Measurements from ENCODE around the gene FOXC2.
A peak's percentile ranks its signal among the peaks of the same experiment; 100 is the strongest.

FOXC2 gene

DNA sequence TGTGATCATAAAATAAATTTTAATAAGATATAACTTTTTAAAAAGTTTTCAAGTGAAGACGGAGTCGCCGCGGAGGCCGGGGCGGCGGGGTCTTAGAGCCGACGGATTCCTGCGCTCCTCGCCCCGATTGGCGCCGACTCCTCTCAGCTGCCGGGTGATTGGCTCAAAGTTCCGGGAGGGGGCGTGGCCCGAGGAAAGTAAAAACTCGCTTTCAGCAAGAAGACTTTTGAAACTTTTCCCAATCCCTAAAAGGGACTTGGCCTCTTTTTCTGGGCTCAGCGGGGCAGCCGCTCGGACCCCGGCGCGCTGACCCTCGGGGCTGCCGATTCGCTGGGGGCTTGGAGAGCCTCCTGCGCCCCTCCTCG, at the start of gene FOXC2:
FOXC2 (plus strand) TSS at position 229 of the 365 bp plus-strand sequence. CDS start 507 bp downstream, outside the sequence.
- no peak for DNase-seq (ENCODE audit: low spot score)

DNA sequence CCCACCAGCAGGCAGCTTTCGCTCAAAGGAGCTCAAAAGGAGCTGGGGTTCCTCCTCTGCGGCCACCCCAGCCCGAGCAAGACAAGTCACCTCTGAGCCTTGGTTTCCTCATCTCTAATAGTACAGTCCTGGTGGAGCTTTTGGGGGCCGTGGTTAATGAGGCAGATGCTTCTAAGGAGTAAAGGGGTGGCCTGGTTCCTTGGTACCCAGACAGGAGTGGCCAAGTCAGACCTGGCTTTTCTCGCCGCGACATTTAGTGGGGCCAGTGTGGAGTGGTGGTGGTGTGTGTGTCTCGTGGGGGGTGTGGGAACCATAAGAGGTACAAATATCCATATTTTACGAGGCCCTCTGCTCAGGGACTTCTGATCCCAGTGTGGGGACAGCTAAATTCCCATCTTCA, 49.6 kb upstream of the FOXC2 start:
- no peak for DNase-seq (ENCODE audit: low spot score)

DNA sequence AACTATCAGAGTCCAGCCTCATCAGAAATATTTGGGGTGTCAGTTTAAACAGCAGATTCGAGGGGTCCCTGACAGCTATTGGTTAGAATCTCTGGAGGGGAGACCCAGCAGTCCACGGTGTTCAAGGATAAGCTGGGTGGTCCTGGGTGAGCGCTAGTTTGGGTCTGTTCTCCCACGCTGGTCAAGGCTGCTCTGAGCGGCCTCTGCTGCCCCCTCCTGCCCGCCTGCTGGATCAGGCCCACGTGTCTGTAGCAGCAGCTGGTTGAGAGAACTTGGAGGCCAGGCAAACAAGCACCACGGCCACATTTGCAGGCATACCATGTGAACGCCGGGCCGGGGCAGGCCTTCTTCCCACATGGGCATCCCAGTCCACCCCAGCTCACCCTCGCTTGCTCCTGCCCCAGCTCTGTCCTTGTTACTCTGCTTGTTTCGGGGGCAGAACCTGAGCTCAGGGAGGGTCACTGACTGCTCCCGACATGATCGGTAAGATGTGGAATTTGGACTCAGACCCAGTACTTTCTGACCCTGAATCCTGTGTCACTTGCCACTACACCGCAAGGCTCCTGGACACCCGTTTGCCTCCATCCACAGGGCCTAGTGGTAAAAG, 48.9 kb upstream of the FOXC2 start:
- peak; percentile 55 for DNase-seq (ENCODE audit: low spot score)

DNA sequence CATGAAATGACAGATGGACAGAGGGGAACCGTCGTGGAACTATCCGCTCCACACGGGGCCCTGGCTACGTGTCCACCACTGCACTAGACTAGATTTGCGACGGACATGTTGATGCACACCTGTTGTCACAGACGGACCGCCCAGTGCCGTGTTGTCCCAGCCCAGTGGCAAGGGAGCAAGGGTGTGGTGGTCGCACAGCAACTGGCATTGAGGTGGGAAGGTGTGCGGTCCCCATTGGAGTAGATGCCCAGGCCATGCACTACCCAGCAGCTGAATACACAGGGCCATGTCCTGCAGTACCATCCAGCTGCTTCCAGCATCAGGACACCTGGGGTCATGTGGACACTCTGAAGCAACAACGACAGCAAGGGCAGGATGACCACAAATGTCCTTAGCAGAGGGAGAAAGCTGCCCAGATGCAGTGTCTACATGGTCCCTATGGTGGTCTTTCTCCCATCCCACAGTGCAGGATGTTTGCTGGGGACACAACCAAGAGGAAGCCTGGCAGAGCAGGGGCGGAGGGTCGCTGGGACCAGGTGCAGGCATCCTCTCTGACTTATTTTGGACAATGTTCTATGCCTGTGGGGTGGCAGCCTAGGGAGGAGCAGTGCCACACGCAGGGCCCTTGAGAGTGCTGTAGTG, 47.5 kb upstream of the FOXC2 start:
- DNase-seq (ENCODE audit: low spot score): no peak

DNA sequence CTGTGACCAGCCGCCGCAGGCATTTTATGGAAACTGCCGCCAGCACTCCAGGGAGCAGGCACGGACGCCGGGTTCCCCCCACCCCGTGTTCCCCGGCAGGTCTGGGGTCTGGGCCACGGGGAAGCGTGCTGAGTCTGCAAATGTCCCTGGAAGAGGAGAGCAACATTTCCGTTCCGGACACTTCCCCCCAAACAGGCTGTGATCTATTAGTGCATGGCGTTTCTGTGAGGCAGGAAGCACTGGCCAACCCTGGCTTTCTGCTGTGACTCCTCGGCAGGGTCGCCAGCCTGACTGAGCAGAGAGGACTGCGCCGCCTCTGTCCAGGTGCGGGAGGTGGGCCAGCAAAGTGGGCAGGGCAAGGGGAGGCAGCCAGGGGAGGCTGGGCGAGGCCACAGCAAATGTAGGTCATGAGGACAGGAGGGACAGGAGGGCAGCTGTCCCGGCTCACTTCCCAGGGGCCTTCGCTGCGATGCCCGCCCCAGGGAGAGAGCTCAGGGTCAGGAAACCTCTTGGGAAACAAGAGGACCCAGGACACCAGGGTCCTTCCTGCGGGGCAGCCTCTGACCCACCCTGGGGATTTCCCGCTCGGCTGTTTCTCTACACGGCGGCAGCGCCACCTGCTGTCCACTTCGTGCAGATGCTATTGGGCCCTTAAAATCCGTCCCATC, 46.8 kb upstream of the FOXC2 start:
- DNase-seq (ENCODE audit: low spot score): peak; percentile 66

DNA sequence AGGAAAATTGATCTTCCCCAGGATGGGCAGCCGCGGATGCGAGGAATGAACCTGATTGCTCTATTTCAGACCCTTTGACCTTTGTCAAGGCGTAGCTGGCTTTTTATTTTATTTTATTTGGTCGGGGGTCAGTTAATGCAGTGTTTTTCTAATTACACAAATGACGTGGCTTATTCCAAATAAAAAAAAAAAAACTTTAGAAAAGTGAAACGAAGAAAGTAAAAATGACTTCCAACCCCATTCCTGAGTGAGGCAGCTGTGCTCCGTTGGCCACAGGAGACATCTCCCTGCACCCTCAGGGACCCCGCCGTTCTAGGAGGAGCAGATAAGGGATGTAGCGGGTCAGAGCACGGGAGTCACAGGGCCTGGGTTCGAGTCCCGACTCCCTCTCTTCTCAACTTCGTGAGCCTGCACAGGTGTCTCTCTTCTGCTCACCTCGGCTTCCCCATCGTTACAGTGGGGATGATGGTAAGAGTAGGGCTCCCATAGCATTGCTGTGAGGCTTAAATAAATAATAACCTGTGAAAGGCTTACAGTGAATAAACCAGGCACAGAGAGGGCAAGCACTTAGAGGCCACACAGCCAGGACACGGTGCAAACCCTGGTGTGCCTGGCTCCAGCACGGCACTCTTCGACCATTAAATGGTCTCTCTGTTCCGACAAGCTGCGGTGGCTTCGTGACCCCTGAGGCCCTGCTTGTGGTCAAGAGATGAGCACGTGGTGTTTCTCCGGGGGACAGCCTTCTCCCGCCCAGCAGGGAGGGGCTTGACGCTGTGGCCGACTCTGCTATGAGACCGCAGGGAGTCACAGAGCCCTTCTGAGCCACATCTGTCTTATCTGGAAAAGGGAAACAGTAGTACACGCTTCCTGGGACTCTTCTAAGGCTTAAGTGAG, 46.1 kb upstream of the FOXC2 start:
- DNase-seq (ENCODE audit: low spot score): no peak

DNA sequence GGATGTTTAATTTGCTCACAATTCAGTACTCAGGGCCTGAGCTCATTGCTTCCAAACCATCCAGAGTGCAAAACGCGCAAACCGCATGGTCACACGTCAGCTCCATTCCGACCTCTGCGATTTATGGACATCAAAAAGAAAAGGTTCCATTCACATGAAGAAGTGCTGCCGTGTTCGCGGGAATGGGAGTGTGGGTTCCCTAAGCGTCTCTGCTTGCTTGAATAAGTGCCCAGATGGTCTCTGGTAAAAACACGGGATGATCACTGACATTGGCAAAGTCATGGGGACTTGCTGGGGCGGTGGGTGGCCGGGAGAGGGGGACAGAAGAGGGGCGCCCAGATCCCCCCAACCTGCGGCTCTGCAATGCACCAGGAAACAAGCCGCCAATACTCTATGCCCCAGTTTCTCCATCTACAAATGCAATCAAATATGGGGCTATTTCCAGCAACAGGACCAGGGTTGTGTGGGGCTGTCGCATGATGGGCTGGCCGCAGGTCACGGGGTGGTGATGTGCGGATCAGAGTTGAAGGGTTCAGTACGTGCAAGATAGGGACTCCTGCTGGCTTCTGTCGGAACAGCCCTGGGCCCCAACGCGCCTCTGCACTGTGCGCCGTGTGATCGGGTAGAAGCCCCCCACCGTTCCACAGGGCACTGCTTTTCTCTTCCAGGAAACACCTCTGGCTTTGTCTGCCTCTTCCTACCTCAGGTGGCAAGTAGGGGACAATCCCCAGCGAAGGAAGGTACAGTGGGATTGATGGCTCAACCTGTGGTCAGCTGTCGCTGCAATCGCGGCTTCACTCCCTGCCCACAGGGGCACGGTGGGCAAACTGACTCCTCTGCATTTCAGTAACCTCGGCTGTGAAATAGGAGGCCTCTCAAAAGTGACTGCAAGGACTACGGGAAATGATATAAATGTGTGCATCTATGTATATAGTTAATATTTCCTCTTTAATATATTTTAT, 45.1 kb upstream of the FOXC2 start:
- DNase-seq (ENCODE audit: low spot score): no peak

DNA sequence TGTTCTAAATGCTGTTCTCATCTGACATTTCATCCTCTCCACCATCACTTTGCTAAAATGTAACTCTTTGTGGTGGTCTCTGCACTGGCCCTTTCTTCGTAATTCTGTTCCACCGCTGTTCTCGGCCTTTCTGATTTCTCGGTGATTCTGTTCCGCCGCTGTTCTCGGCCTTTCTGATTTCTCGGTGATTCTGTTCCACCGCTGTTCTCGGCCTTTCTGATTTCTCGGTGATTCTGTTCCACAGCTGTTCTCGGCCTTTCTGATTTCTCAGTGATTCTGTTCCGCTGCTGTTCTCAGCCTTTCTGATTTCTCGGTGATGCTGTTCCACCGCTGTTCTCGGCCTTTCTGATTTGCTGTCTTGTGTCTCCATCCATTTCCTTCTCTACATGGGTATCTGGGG, 44.0 kb upstream of the FOXC2 start:
- DNase-seq (ENCODE audit: low spot score): no peak

DNA sequence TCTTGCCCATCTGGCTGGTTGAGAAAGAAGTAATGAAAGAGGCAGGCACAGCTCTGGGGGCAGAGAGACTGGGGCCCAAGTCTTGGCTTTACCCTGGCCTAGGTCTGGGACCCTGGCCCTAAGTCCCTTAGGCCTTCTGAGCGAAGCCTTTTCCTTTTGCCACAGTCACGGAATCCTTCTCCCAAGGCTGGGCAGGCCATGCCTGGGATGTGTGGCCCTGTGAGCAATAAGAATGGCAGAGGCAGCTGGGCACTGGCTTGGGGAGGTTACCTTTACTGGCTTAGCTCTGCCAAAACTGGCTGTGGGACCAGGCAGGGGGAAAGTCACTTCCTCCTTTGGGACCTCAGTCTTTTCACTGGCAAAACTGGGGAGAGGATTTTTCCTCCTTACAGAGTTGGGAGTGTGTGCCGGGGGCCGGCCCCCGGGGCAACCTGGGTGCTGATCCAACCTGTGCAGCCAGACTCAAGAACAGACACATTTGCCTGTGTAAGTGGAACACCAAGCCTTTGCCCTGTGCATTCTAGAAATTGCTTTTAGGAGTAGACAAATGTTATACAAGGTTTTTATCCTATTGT, 43.4 kb upstream of the FOXC2 start:
- DNase-seq (ENCODE audit: low spot score): no peak

DNA sequence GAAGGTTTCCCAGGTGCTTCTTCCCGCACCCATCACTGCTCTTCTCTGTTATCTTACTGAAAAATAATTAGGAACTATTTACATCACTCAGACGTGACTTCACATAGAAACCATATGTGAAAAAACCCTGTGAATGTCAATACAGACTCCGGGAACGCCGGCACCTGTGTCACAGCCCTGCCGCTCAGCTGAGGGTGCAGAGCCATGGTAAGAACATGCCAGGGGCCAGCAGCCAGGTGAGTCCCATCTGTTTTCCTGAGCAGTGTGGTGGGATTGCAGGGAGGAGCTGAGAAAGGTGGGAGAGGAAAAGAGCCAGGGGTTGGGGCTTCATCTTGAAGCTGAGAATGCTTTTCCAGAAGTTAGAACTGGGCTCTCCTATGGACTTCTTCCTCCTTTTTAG, 42.6 kb upstream of the FOXC2 start:
- no peak for DNase-seq (ENCODE audit: low spot score)

DNA sequence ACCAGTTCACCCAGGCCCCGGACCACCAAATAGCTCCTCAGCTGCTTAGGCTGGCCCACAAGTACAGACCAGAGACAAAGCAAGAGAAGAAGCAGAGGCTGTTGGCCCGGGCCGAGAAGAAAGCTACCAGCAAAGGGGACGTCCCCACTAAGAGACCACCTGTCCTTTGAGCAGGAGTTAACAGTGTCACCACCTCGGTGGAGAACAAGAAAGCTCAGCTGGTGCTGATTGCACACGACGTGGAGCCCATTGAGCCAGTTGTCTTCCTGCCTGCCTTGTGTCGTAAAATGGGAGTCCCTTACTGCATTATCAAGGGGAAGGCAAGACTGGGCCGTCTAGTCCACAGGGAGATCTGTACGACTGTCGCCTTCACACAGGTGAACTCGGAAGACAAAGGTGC, 40.9 kb upstream of the FOXC2 start:
- no peak for DNase-seq (ENCODE audit: low spot score)

DNA sequence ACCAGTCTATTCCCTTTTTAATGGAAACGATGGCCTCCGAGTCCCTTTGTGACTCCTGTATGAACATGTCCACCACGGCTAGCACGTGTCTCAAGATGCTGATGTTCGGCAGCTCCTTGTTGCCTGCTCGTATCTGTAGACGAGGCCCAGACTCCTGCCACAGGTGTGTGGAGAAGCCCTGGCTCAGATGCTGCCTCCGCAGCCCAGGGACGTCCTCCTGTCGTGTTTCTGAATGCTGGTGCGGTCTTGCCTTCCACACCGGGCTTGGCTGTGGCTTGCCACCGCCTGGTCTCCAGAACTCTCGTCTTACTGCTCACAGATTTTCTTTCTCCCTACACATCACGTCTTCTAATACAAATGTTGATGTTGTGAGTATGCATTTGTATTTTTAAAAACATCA, 39.3 kb upstream of the FOXC2 start:
- no peak for DNase-seq (ENCODE audit: low spot score)

DNA sequence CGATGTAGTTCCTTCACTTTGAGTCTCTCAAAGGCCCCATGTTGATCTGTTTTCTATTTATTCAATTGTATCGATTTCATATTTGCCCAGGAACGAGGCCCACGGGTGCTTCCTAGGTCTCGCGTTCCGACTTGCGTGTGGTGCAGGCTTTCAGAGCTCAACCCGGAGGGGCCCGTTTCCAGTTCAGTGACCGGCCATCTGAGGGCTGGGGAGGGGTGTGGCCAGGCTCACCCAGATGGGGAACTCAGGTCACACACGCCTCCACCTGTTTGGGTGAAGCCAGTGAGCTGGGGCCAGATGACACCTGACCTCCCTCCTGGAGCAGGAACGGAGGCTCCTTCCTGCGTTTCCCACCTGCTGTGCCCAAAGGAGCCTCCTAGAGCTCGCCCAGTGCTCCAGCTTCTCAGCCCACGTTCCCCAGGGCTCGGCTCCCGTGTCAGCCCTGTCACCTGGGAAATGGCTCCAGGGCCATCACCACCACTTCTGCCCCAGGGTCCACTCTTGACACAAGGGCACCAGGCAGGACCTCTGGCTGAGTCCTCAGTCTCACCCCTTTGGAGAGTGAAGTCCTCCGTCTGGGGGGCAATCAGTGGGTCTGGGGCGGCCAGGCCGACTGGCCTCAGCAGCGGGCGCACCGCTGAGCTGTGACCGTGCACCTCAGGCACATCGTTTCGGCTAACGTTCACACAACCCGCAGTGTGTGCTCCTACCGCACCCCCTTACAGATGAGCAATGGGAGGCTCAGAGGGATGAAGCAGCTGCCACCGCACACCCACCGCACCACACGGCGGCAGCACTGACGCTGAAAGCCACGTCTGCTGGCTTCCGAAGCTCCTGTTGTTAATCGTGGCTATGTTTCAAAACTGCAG, 38.3 kb upstream of the FOXC2 start:
- no peak for DNase-seq (ENCODE audit: low spot score)

DNA sequence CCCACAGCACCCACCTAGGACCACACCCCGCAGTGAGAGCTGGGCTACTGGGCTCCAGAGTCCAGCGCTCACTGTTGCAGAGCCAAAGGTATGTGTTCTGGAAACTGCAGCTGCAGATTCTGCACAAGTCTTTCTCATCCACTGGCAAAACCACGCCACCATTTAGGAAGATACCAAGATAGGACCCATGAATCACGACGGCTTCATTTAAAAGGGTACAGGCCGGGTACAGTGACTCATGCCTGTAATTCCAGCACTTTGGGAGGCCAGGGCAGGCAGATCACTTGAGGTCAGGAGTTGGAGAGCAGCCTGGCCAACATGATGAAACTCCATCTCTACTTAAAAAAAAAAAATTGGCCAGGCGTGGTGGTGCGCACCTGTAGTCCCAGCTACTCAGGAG, 37.5 kb upstream of the FOXC2 start:
- DNase-seq (ENCODE audit: low spot score): no peak

DNA sequence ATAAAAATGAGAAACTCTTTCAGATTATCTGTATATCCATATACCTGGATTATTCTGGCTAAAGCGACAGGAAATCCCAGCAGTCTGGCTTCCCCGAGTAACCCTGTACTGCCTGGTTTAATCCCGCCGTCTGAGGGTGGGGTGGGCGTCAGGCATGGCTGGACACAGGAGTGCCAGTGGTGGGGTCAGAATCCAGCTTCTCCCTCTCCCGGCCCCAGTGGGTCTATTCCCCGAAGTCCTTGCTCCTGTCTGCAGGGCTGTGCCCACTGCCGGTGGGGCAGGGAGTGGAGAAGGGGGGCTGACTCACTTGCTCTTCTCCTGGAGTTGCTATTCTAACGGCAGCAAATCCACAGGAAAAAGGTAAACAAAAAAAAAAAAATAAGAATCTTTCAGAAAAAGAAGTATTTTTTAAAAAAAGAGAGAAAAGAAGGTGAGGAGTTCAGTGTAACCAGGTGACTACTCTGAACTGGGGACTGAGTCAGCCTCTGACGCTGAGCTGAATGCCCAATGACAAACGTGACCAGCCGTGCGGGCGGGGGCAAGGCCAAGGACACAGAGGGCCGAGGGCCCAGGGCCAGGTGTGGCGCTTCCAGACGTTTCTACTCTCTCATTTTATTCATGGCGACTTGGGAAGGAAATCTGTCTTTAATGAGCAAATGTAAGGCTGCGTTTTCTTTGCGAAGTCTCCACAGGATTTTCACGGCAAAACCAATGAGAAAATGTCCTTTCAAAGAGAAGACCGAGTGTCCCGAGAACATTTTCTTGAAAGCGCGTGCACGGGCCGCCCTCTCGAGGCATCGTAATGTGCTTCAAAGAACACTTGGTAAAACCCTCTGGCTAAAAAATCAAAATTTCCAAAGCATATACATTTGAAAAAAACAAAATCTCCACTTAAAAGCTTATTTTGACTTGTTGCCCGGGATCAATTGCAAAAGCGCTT, 36.1 kb upstream of the FOXC2 start:
- no peak for DNase-seq (ENCODE audit: low spot score)

DNA sequence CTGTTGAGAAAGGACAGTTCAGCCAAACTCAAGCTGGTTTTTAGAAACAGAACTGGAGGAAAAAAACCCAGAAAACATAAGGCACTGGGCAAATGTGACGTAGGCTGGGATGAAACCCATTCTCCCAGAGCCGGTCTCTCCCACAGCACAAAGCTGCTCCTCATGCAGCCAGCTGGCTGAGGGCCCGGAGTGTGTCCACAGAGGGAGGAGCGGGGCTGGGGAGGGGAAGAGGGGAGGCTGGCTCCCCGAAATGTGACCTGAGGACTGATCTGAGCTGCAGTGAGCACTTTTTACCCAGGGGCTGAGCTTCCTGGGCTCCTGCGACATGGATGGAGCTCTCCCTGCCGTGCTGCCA, 35.5 kb upstream of the FOXC2 start:
- no peak for DNase-seq (ENCODE audit: low spot score)

DNA sequence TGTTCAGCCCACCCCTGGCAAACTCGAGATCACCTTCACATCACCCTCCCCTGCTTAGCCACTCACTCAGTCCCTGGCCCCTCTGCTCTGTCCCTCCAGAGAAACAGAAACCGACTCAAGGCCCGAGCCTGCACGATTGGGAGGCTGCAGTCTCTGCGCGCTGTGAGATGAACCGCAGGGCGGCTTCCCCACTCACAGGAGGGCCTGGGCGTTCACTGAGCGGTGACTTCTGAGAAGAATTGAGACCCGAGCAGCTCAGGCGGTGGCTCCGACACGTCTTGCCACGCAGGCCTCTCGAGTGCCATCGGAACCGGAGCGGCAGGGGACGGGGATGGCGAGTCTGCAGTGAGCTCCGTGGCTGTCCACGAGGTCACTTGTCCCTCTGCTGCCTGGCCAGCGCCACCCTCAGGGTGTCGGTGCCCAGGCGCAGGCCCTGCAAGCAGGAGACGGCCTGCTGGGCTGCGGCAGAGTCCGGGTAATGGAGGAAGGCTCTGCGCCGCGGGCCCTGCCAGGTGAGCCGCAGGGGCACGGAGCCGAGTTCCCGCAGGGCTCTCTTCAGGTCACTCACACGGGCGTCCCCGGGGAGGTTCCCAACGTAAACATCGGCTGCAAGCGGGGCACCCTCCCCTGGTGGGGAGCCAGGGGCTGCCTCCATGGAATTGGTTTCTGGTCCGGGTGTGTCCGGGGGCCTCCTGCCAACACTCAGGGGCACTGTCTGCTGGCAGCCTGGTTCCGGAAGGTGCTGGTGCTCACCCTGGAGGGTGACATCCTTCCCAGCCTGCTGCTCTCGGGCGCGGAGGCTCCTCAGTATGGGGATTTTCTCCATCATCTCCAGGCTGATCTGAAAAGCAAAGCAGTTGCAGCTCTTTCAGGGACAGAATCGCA, 34.7 kb upstream of the FOXC2 start:
- no peak for DNase-seq (ENCODE audit: low spot score)

DNA sequence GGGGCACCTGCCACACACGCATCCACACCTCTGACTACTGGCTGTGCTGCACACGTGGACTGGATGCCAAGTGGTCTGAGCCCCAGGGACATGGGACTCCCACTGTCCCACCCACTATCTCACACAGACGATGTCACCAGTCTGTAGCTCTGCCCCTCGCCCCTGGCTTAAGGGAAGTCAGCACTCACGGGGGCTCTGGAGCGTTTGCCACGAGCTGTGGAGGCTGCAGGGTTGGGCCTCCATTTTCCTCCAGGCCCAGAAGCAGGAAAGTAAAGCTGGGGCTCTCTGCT, 34.2 kb upstream of the FOXC2 start:
- no peak for DNase-seq (ENCODE audit: low spot score)
